Stomach (tissue), 4 donors: ENCODE results near the gene ANKRD39.

Source experiments
- EP300 ChIP-seq: sonication (generic); formaldehyde crosslinking; IDR thresholded peaks from one replicate; pipeline ENCODE4 v1.6.1; 2017; ENCODE audit warnings: antibody characterized with exemption
- POLR2A ChIP-seq, 4 donors: fragments of 450-650 bp; IDR thresholded peaks; one replicate each; pipeline ENCODE4 v1.6.1; 2016; ENCODE audit warnings: antibody characterized with exemption in 4 of 4, control low read depth in 2 of 4, mild to moderate bottlenecking in 1 of 4, moderate library complexity in 1 of 4
- POLR2AphosphoS5 ChIP-seq, 3 donors: sonication (generic); formaldehyde crosslinking; IDR thresholded peaks; one replicate each; pipeline ENCODE4 v1.6.1; 2016; ENCODE audit warnings: antibody characterized with exemption in 3 of 3
- TF ChIP-seq, protein P1 (sequence below), 7 experiments: fragments of 450-650 bp in 4 of 7; fragments of 200-600 bp in 3 of 7; sonication (generic) in 3 of 7; IDR thresholded peaks; one replicate each; pipeline ENCODE4 v1.5.1; 2016 to 2019; ENCODE audit warnings: antibody characterized with exemption in 7 of 7, control low read depth in 2 of 7, mild to moderate bottlenecking in 1 of 7

DNA sequence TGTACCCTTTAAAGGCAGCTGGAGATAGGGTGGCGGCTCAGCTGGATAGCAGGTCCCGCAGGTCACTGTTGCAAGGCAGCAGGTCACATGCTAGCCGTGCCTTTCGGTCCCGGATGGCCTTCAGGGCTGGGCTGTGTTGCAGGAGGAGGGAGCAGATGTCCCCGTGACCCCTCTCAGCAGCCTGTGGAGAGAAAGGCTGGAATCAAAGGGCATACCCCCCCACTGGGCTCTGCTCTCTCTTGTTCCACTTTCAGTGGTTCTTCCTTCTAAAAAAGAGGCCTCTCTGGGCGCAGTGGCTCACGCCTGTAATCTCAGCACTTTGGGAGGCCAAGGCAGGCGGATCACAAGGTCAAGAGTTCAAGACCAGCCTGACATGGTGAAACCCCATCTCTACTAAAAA lies 9.6 kb downstream of the ANKRD39 start:
- TF ChIP-seq POLR2A (IDR thresholded peaks at IDR 0.05) (no peak), POLR2AphosphoS5 (IDR thresholded peaks at IDR 0.05) (no peak), EP300 (no peak)
- TF ChIP-seq, protein P1, sequence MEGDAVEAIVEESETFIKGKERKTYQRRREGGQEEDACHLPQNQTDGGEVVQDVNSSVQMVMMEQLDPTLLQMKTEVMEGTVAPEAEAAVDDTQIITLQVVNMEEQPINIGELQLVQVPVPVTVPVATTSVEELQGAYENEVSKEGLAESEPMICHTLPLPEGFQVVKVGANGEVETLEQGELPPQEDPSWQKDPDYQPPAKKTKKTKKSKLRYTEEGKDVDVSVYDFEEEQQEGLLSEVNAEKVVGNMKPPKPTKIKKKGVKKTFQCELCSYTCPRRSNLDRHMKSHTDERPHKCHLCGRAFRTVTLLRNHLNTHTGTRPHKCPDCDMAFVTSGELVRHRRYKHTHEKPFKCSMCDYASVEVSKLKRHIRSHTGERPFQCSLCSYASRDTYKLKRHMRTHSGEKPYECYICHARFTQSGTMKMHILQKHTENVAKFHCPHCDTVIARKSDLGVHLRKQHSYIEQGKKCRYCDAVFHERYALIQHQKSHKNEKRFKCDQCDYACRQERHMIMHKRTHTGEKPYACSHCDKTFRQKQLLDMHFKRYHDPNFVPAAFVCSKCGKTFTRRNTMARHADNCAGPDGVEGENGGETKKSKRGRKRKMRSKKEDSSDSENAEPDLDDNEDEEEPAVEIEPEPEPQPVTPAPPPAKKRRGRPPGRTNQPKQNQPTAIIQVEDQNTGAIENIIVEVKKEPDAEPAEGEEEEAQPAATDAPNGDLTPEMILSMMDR (IDR thresholded peaks at IDR 0.05): no peak
